Suppressor macrophage (primary cell): ENCODE results near the gene PTPRJ.
A peak's percentile ranks its signal among the peaks of the same experiment; 100 is the strongest.
"Not testable (repeated sequence)": the region's sequence is repeated elsewhere in the genome, so short reads cannot be mapped to it uniquely, and the experiment has no call there.

Experiments used
- DNase-seq, 4 experiments: peaks; one replicate each; pipeline ENCODE4 v3.0.0-alpha.2; 2020 to 2022

PTPRJ gene

GRCh38 chr11:48122246-48122645 is 141.9 kb downstream of the PTPRJ start:
- DNase-seq: no peak

- DNase-seq: no peak
These were observed 142.3 kb downstream of the PTPRJ start for GRCh38 chr11:48122656-48123055.

- no peak for DNase-seq
These were observed 143.0 kb downstream of the PTPRJ start for GRCh38 chr11:48123254-48123875.

- no peak for DNase-seq
These were observed 143.8 kb downstream of the PTPRJ start for GRCh38 chr11:48123934-48124755.

- no peak for DNase-seq
These were observed 144.5 kb downstream of the PTPRJ start for GRCh38 chr11:48124880-48125279.

- no peak for DNase-seq
These were observed 145.5 kb downstream of the PTPRJ start for GRCh38 chr11:48125866-48126265.

- DNase-seq: no peak
These were observed 147.3 kb downstream of the PTPRJ start for GRCh38 chr11:48127521-48128183.

- DNase-seq: peak in 3 of 4 experiments; percentile 30 to 41 (median 33)
These were observed 149.5 kb downstream of the PTPRJ start for GRCh38 chr11:48129697-48130395.

GRCh38 chr11:48134221-48134922 is 154.0 kb downstream of the PTPRJ start:
- DNase-seq: no peak

- DNase-seq: no peak
These were observed 157.9 kb downstream of the PTPRJ start for GRCh38 chr11:48138222-48138621.

GRCh38 chr11:48139896-48140295 is 159.5 kb downstream of the PTPRJ start:
- DNase-seq: not testable (repeated sequence)

GRCh38 chr11:48141475-48142122 is 161.2 kb downstream of the PTPRJ start:
- no peak for DNase-seq

GRCh38 chr11:48142889-48143288 is 162.5 kb downstream of the PTPRJ start:
- DNase-seq: no peak

GRCh38 chr11:48148749-48149148 is 168.4 kb downstream of the PTPRJ start:
- DNase-seq: no peak

- DNase-seq: no peak
These were observed 169.9 kb downstream of the PTPRJ start for GRCh38 chr11:48150213-48150612.

GRCh38 chr11:48154151-48154550 is 173.8 kb downstream of the PTPRJ start:
- DNase-seq: peak in 1 of 4 experiments; percentile 12

GRCh38 chr11:48161951-48162884 is 181.9 kb downstream of the PTPRJ start:
- DNase-seq: no peak

GRCh38 chr11:48162885-48163268 is 182.5 kb downstream of the PTPRJ start:
- DNase-seq: no peak

- no peak for DNase-seq
These were observed 183.2 kb downstream of the PTPRJ start for GRCh38 chr11:48163360-48164100.

GRCh38 chr11:48164836-48165235 is 184.5 kb downstream of the PTPRJ start:
- DNase-seq: no peak
